ENCODE results near the gene TLE5. TPM values are rescaled to one million over a fixed set of nuclear protein-coding genes. Genes with fewer than 3 reads are reported as not detected.

Gene TLE5
- total and polyA plus RNA-seq, 10 of the 15 experiments (the other 5 are each of a cell fraction or from before 2014, with no cell fraction given): 2.5 to 373 (median 154) TPM

GRCh38 chr19:3058821-3059314 lies 3.4 kb downstream of the TLE5 start:
- SMC1A ChIA-PET (ENCODE audit: uncharacterized antibody, unreplicated experiment): interaction anchor here (1.6 kb wide), 1 partner anchor 16 kb away, joined by 4 read pairs; no protein-coding TSS in a partner anchor
- H2AFZ ChIP-seq (ENCODE audit: control insufficient read depth, low read depth, low read length): no peak overlapping the region
- H3K79me2 ChIP-seq (ENCODE audit: control insufficient read depth, insufficient read depth, low read length): peaks cover 29% of the 10 kb centered on the region
- 83% methylated on average over 10 of the region's 10 CpGs for WGBS (ENCODE audit: insufficient coverage, insufficient replicate concordance, low lambda C conversion rate, missing lambda C conversion rate)
- no TSS peak for BruUV-seq (replicated peaks)
- ATAC-seq (no peak), DNase-seq (ENCODE audit: low read depth, low spot score) (no peak), FAIRE-seq (no peak)
- CTCF ChIA-PET: interaction anchor here (0.6 kb wide), 1 partner anchor 111 kb away, joined by 6 read pairs; no protein-coding TSS in a partner anchor
- peaks cover 11% of the 10 kb centered on the region; the same call in 1 of the 2 replicates for H4K20me1 ChIP-seq (ENCODE audit: control insufficient read depth, insufficient read depth)
- no peak overlapping the region for H3K27ac ChIP-seq (ENCODE audit: control insufficient read depth, insufficient read depth)
- POLR2A ChIA-PET: interaction anchor here (1.3 kb wide), 1 partner anchor 19 kb away, joined by 3 read pairs; no protein-coding TSS in a partner anchor
- H3K27me3 ChIP-seq (replicated peaks in 1 of 2; ENCODE audit: control insufficient read depth in 2 of 2, insufficient read depth in 2 of 2, low read length in 1 of 2): no peaks in the 10 kb centered on the region
- H3K4me1 ChIP-seq (ENCODE audit: control insufficient read depth, insufficient read depth, low read length): peaks cover 19% of the 10 kb centered on the region
- RAD21 ChIA-PET (ENCODE audit: unreplicated experiment): no interaction called here
- intact Hi-C loops (cut with micrococcal nuclease; ENCODE audit: unreplicated experiment): no loop called here
- peaks cover 14 to 20% of the 10 kb centered on the region in 2 experiments; a peak in 3 of 4 replicates for H3K36me3 ChIP-seq (ENCODE audit: control insufficient read depth in 2 of 2, insufficient read depth in 2 of 2, low read length in 1 of 2)
- H3K4me3 ChIP-seq: no peak overlapping the region
- H3K9me3 ChIP-seq (replicated peaks; ENCODE audit: control insufficient read depth, insufficient read depth, low read length): no peaks in the 10 kb centered on the region
- H3K4me2 ChIP-seq (ENCODE audit: control insufficient read depth, insufficient read depth): no peak overlapping the region
- H3K9ac ChIP-seq (ENCODE audit: control insufficient read depth, insufficient read depth, low read length): no peak overlapping the region
- in situ Hi-C loops (cut with MboI): no loop called here
- TF ChIP-seq HDAC2 (IDR thresholded peaks at IDR 0.05) (no peak), ETV6 (conservative IDR thresholded peaks at IDR 0.05 in 1 of 2, IDR thresholded peaks at IDR 0.05 in 1 of 2; ENCODE audit: borderline replicate concordance in 1 of 2, low read depth in 1 of 2) (no peak), SUPT20H (IDR thresholded peaks at IDR 0.05; ENCODE audit: borderline replicate concordance, control insufficient read depth, low read depth, low read length) (no peak), ZBED1 (IDR thresholded peaks at IDR 0.05; ENCODE audit: borderline replicate concordance) (no peak), CEBPB (IDR thresholded peaks at IDR 0.05; ENCODE audit: borderline replicate concordance in 1 of 2, low read depth in 2 of 2, low read length in 2 of 2) (no peak), KDM1A (IDR thresholded peaks at IDR 0.05; ENCODE audit: borderline replicate concordance) (no peak), BCL11A (IDR thresholded peaks at IDR 0.05; ENCODE audit: low read depth, low read length) (no peak), CEBPZ (IDR thresholded peaks at IDR 0.05; ENCODE audit: low read depth, low read length) (no peak), POU2F2 (IDR thresholded peaks at IDR 0.05; ENCODE audit: borderline replicate concordance, low read depth, low read length) (no peak)

Measured in GM12878 (cell line).